ENCODE data around the gene PPIA.
A peak's percentile ranks its signal among the peaks of the same experiment; 100 is the strongest.
"Not testable (repeated sequence)": the region's sequence is repeated elsewhere in the genome, so short reads cannot be mapped to it uniquely, and the experiment has no call there.

Gene PPIA

DNA sequence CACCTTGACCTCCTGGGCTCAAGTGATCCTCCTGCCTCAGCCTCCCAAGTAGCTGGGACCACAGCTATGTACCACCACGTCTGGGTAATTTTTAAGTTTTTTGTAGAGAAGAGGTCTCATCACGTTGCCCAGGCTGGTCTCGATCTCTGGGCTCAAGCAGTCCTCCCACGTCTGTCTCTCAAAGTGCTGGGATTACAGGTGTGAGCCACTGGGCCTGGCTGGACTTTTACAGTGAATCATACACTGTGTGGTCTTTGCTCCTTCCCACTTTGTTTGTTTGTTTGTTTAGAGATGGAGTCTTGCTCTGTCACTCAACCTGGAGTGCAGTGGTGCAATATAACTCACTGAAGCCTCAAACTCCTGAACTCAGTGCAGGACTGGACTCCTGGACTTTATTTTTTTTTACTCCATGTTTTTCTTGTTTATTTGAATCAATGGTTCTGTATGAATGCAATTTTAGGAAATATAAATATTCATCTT, 12.5 kb downstream of the PPIA start:
- H3K27me3 Mint-ChIP-seq = no peaks in the 10 kb centered on the region
- ATAC-seq (ENCODE audit: low read depth) = no peak
- no peaks in the 10 kb centered on the region for H3K9me3 Mint-ChIP-seq
- H3K4me3 Mint-ChIP-seq = no peak overlapping the region
- DNase-seq (ENCODE audit: low spot score in 2 of 2) = no peak
- no peaks in the 10 kb centered on the region for H3K4me1 Mint-ChIP-seq
- H3K27ac Mint-ChIP-seq = no peak overlapping the region
- no peaks in the 10 kb centered on the region for H3K36me3 Mint-ChIP-seq

DNA sequence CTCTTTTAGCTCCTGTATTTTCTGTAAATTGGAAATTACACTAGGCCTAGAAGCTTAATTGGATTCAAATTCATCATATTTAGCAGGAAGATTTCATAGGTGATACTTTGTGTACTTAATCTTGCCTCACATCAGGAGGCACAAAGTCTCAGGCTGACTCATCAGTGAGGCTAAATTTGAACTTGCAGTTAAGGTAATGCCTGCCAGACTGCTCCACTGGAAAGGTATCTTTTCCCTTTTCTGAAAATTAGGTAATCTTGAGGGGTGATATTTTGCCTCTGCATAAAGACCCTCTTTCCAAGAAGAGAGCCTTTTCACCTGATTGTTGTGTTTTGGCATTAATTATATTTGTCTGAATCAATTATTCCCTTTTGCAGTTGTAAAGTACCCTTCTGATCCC, 14.6 kb downstream of the PPIA start:
- Mint-ChIP-seq H3K9me3 (no peaks in the 10 kb centered on the region), H3K27ac (no peak overlapping the region), H3K27me3 (no peaks in the 10 kb centered on the region), H3K4me3 (no peak overlapping the region), H3K4me1 (no peaks in the 10 kb centered on the region), H3K36me3 (no peaks in the 10 kb centered on the region)
- DNase-seq (ENCODE audit: low spot score in 2 of 2) = no peak
- no peak for ATAC-seq (ENCODE audit: low read depth)

DNA sequence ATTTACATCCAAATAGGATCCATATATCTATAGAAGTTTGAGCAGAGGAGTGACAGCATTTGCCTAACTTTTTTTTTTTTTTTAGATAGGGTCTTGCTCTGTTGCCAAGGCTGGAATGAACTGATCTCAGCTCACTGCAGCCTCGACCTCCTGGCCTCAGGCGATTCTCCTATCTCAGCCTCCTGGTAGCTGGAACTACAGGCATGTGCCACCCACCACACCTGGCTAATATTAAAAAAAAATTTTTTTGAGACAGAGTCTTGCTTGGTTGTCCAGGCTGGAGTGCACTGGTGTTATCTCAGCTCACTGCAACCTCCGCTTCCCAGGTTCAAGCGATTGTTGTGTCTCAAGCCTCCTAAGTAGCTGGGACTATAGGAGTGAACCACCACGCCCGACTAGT, 15.1 kb downstream of the PPIA start:
- no peak overlapping the region for H3K4me3 Mint-ChIP-seq
- DNase-seq (ENCODE audit: low spot score in 2 of 2) = no peak
- H3K4me1 Mint-ChIP-seq = no peaks in the 10 kb centered on the region
- no peak overlapping the region for H3K27ac Mint-ChIP-seq
- H3K36me3 Mint-ChIP-seq = no peaks in the 10 kb centered on the region
- no peak for ATAC-seq (ENCODE audit: low read depth)
- no peaks in the 10 kb centered on the region for H3K27me3 Mint-ChIP-seq
- no peaks in the 10 kb centered on the region for H3K9me3 Mint-ChIP-seq

DNA sequence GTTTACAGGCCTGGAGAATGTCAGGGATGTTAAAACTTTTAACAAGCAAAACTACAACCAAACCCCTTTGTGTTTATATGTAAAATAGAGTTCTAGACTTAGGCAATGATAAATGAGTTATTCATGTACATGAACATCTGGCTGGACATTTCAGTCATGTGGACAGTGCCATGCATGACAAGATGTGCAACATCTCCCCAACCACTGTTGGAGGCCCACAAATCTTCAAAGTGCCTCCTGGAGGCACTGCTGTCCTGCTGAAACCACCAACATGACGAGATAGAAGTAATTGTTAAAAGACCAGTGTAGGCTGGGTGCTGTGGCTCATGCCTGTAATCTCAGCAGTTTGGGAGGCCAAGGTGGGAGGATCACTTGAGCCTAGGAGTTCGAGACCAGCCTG, 18.4 kb downstream of the PPIA start:
- DNase-seq (ENCODE audit: low spot score in 2 of 2) = no peak
- H3K4me3 Mint-ChIP-seq = no peak overlapping the region

DNA sequence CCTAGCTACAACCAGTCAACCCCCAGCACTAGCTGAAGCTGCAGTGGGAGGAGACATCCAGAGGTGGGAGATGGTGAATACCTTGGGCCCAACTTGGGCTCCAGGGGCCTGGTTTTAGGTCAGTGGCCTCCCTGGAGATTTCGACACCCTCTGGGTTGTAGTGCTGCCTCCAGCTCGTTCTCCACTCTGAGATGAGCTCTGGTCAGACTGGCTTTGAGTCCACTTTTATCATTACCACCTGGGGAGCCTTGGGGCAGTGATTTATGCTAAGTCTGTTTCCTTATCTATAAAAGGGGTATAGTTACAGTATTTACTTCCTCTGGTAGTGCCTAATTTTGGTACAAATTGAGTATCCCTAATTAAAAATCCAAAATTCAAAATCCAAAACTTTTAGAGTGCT, 22.8 kb downstream of the PPIA start:
- Mint-ChIP-seq H3K4me1 (peaks cover 5% of the 10 kb centered on the region), H3K36me3 (no peaks in the 10 kb centered on the region), H3K9me3 (no peaks in the 10 kb centered on the region), H3K4me3 (no peak overlapping the region), H3K27me3 (no peaks in the 10 kb centered on the region), H3K27ac (no peak overlapping the region)
- ATAC-seq (ENCODE audit: low read depth) = no peak
- no peak for DNase-seq (ENCODE audit: low spot score in 2 of 2)

More for the DNA sequence above, 18.4 kb downstream of the PPIA start:
- no peaks in the 10 kb centered on the region for H3K36me3 Mint-ChIP-seq
- H3K9me3 Mint-ChIP-seq = no peaks in the 10 kb centered on the region
- no peak for ATAC-seq (ENCODE audit: low read depth)
- no peak overlapping the region for H3K27ac Mint-ChIP-seq
- no peaks in the 10 kb centered on the region for H3K27me3 Mint-ChIP-seq
- no peaks in the 10 kb centered on the region for H3K4me1 Mint-ChIP-seq

DNA sequence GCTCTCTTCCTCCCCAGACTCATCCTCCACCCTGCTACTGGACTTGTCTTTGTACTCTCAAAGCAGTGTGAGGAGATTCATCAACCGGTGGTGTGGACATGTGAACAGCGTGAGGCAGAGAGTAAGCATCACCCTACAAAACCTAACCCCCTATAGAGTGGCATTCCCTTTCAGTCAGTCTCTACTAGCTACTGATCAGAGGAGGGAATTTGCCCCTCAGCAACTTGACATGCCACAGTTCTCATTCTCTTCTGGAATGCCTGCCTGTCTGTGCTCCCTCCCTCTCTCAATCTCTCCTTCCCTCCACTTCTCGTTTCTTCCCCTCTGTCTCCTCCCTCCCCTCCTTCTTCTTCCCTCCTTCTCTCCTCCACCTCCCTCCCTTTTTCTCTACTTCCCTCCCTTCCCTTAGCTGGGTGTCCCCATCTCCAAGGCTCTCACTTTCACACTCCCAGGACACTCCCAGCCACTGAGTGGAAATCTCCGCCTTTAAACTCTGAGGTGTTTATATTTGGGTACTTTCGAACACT, 26.8 kb downstream of the PPIA start:
- ATAC-seq (ENCODE audit: low read depth) (no peak), DNase-seq (ENCODE audit: low spot score in 2 of 2) (no peak)
- Mint-ChIP-seq H3K36me3 (peaks cover 4% of the 10 kb centered on the region), H3K9me3 (no peaks in the 10 kb centered on the region), H3K4me3 (no peak overlapping the region), H3K27me3 (no peaks in the 10 kb centered on the region), H3K4me1 (peaks cover 6% of the 10 kb centered on the region), H3K27ac (peak overlapping the region; percentile 28)

DNA sequence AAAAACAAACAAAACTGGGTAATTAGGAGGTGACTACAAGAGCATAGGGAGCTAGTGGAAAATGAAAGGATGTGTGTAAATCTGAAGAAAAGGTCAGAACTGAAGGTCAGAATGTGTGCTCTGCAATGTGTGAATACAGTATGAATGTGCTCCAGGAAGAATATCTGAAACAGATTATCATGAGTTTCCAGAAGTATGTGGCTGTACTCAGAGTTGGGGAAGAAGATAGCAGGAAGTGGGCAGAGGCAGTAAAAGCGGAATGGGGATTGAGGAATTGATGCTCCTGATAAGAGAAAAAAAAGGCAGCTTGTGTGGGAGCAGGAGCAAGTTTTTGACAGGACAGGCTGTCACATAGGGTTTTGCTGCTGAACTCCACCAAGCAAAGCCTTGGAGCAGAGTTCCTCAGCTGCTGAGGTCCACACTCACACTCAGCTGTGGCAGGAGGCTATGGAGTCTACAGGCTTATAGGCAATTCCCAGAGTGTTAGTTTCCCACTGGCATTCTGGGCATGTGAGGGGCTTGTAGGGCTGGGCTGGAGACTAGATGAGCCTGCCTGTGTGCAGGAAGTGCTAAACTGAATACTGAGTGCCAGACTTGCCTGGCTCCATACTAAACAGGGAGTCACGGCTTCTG, 28.5 kb downstream of the PPIA start:
- ATAC-seq (ENCODE audit: low read depth) = no peak
- peaks cover 13% of the 10 kb centered on the region for H3K36me3 Mint-ChIP-seq
- peaks cover 6% of the 10 kb centered on the region for H3K4me1 Mint-ChIP-seq
- no peaks in the 10 kb centered on the region for H3K9me3 Mint-ChIP-seq
- H3K27me3 Mint-ChIP-seq = no peaks in the 10 kb centered on the region
- H3K4me3 Mint-ChIP-seq = no peak overlapping the region
- no peak for DNase-seq (ENCODE audit: low spot score in 2 of 2)
- peak overlapping the region; percentile 32 for H3K27ac Mint-ChIP-seq

DNA sequence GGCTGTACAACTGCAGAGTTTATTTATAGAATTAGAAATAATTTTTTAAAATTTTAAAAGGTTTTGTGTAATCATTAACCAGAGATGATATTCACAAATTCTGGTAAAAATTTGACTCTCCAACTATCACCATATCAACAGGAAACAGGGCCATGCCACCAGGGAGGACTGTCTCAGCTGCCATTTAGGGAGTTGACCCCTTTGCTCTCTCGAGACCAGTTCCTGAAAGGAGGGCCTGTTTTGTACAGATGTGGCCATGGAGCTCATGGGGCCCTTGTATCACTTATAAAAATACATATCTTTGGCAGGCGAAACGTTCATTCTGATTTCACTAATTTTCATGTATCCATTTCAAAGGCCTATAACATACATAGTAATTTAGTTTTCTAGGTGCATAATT, 31.1 kb downstream of the PPIA start:
- Mint-ChIP-seq H3K27ac (no peak overlapping the region), H3K9me3 (no peaks in the 10 kb centered on the region), H3K27me3 (no peaks in the 10 kb centered on the region), H3K4me1 (peaks cover 6% of the 10 kb centered on the region), H3K4me3 (no peak overlapping the region), H3K36me3 (peaks cover 16% of the 10 kb centered on the region)
- ATAC-seq (ENCODE audit: low read depth) (no peak), DNase-seq (ENCODE audit: low spot score in 2 of 2) (no peak)

DNA sequence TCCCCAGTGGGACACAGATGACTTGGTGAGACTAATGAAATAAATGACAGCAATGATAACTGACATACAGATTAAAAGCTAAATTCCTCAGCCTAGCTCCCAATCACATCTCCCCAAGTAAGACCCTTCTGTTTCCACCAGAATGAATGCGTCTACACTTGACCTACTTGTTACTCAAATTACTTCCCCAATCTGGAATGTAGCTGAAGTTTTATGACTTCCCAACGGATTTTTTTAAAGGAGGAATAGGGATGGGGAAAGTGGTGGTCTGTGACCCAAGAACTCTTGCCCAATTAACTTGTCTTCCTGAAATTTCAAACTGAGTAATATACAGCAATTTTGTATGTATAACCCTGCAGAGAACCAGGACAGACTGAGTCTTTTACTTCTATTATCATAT, 42.3 kb downstream of the PPIA start:
- DNase-seq (ENCODE audit: low spot score in 2 of 2) (no peak), ATAC-seq (ENCODE audit: low read depth) (no peak)
- no peak overlapping the region for H3K27ac Mint-ChIP-seq
- H3K4me3 Mint-ChIP-seq = no peak overlapping the region
- H3K36me3 Mint-ChIP-seq = peaks cover 20% of the 10 kb centered on the region
- no peaks in the 10 kb centered on the region for H3K27me3 Mint-ChIP-seq
- H3K4me1 Mint-ChIP-seq = peaks cover 5% of the 10 kb centered on the region
- H3K9me3 Mint-ChIP-seq = no peaks in the 10 kb centered on the region

DNA sequence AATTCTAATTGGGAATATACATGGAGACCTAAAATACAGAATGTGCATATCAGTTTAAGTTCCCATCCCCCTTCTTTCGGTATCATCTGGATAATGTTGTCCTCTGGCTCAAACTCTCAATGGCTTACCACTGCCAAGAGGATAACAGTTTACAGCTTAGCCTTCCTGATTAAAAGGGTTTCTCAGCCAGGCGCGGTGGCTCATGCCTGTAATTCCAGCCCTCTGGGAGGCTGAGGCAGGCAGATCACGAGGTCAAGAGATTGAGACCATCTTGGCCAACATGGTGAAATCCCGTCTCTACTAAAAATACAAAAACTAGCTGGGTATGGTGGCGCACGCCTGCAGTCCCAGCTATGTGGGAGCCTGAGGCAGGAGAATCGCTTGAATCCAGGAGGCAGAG, 46.2 kb downstream of the PPIA start:
- DNase-seq (ENCODE audit: low spot score in 2 of 2); H3K9me3 Mint-ChIP-seq; H3K27me3 Mint-ChIP-seq; H3K4me3 Mint-ChIP-seq; H3K27ac Mint-ChIP-seq; ATAC-seq (ENCODE audit: low read depth): not testable (repeated sequence)
- Mint-ChIP-seq H3K36me3 (peaks cover 14% of the 10 kb centered on the region), H3K4me1 (peaks cover 14% of the 10 kb centered on the region)

DNA sequence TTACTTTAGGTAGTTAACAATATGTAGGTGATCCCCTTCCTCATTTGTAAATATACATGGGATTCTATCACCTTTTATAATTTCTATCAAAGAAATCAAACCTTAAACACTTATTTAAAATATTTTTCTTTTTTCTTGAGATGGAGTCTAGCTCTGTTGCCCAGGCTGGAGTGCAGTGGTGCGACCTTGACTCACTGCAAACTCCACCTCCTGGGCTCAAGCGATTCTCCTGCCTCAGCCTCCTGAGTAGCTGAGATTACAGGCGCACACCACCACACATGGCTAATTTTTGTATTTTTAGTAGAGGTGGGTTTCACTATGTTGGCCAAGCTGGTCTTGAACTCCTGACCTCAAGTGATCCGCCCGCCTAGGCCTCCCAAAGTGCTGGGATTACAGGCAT, 47.0 kb downstream of the PPIA start:
- H3K27me3 Mint-ChIP-seq; H3K9me3 Mint-ChIP-seq; ATAC-seq (ENCODE audit: low read depth); H3K4me3 Mint-ChIP-seq; H3K27ac Mint-ChIP-seq; DNase-seq (ENCODE audit: low spot score in 2 of 2): not testable (repeated sequence)
- Mint-ChIP-seq H3K36me3 (peaks cover 14% of the 10 kb centered on the region), H3K4me1 (peaks cover 14% of the 10 kb centered on the region)

DNA sequence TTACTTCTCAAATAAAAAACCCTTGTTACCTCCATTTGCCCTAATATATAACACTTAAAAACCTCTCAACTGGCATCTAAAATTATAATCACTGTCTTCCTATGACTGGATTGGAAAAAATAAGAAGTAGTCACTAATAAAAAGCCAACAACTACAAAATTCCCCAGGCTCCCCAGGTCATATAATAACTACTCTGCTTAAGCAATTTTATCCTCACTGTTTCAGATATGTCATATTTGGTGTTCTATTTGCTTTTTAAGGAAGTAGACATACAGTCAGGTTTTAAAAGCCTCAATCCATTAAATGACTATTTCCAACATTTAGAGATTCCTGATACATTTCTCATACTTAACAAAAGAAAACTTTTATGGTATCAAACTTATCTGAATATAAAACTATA, 49.0 kb downstream of the PPIA start:
- H3K36me3 Mint-ChIP-seq = peaks cover 7% of the 10 kb centered on the region
- H3K4me3 Mint-ChIP-seq = no peak overlapping the region
- no peak for DNase-seq (ENCODE audit: low spot score in 2 of 2)
- H3K27me3 Mint-ChIP-seq = no peaks in the 10 kb centered on the region
- peak overlapping the region; percentile 99 for H3K27ac Mint-ChIP-seq
- peaks cover 14% of the 10 kb centered on the region for H3K4me1 Mint-ChIP-seq
- no peaks in the 10 kb centered on the region for H3K9me3 Mint-ChIP-seq
- no peak for ATAC-seq (ENCODE audit: low read depth)

DNA sequence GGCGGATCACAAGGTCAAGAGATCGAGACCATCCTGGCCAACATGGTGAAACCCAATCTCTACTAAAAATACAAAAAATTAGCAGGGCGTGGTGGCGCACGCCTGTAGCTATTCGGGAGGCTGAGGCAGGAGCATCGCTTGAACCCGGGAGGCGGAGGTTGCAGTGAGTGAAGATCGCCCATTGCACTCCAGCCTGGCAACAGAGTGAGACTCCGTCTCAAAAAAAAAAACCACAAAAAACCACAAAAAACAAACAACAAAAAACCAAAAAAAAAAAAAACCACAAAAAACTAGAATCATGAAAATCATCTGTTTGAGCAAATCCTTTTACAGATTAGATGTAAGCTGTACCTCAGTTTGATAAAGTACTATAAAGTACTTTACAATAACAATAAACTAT, 49.9 kb downstream of the PPIA start:
- H3K27me3 Mint-ChIP-seq; H3K36me3 Mint-ChIP-seq; DNase-seq (ENCODE audit: low spot score in 2 of 2); ATAC-seq (ENCODE audit: low read depth); H3K9me3 Mint-ChIP-seq: not testable (repeated sequence)
- Mint-ChIP-seq H3K4me1 (peaks cover 14% of the 10 kb centered on the region), H3K4me3 (peak overlapping the region; percentile 86), H3K27ac (peak overlapping the region; percentile 99)

DNA sequence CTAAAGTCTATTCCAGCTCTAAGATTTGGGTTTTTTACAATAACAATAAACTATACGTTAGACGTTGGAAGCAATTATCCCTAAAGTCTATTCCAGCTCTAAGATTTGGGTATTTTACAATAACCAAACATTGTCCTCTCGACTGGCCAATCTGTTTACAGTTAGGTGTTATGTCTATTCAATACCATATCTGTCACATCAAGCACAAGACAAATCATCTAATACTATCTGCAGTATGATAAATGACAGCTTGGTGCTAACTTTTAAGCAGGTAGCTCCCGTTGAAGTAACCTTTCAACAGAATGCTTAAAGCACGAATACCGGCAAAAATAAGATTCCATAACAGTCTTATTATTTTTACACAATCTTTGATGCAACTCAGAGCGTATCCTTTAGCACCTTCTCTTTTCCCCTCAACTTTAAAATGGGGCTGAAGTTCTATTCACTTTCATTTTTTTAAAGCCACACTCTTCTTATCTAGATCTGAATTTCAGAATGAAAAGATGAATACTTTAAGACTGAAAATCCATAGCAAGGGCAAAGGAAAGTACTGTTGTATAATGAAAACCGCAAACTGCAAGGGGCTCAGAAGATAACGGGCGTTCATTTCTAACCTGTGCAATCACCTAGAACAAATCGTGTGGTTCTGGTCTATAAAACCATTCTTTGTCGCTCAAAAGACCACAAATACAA, 50.5 kb downstream of the PPIA start:
- Mint-ChIP-seq H3K27me3 (no peaks in the 10 kb centered on the region), H3K36me3 (peaks cover 3% of the 10 kb centered on the region), H3K4me1 (peaks cover 14% of the 10 kb centered on the region), H3K9me3 (no peaks in the 10 kb centered on the region), H3K4me3 (peak overlapping the region; percentile 86), H3K27ac (peak overlapping the region; percentile 99)
- ATAC-seq (ENCODE audit: low read depth) (no peak), DNase-seq (ENCODE audit: low spot score in 2 of 2) (no peak)

All from memory B cell (primary cell).